Stomach (tissue), 4 donors: Measurements from ENCODE around the gene BCLAF1.

Experiments
- EP300 ChIP-seq: sonication (generic); formaldehyde crosslinking; IDR thresholded peaks from one replicate; pipeline ENCODE4 v1.6.1; 2017; ENCODE audit warnings: antibody characterized with exemption
- POLR2AphosphoS5 ChIP-seq, 3 donors: sonication (generic); formaldehyde crosslinking; IDR thresholded peaks; one replicate each; pipeline ENCODE4 v1.6.1; 2016; ENCODE audit warnings: antibody characterized with exemption in 3 of 3
- TF ChIP-seq, protein P1 (sequence below), 7 experiments: fragments of 450-650 bp in 4 of 7; fragments of 200-600 bp in 3 of 7; sonication (generic) in 3 of 7; IDR thresholded peaks; one replicate each; pipeline ENCODE4 v1.5.1; 2016 to 2019; ENCODE audit warnings: antibody characterized with exemption in 7 of 7, control low read depth in 2 of 7, mild to moderate bottlenecking in 1 of 7

DNA sequence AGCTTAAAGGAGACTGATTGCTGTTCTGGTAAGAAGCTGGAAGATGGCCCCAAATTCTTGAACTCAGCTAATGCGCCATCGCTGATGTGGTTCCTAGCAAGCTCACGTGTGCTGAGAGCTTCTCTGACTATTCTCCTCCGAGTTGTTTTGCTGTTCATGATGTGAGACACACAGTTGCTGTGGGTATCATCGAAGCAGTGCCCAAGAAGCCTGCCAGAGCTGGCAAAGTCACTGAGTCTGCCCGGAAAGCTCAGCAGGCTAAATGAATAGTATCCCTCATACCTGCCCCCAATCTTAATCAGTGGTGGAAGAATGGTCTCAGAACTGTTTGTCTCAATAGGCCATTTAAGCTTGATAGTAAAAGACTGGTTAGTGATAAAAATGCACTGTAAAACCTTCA, 28.3 kb upstream of the BCLAF1 start:
- TF ChIP-seq POLR2AphosphoS5 (IDR thresholded peaks at IDR 0.05) (no peak), EP300 (no peak)
- TF ChIP-seq, protein P1, sequence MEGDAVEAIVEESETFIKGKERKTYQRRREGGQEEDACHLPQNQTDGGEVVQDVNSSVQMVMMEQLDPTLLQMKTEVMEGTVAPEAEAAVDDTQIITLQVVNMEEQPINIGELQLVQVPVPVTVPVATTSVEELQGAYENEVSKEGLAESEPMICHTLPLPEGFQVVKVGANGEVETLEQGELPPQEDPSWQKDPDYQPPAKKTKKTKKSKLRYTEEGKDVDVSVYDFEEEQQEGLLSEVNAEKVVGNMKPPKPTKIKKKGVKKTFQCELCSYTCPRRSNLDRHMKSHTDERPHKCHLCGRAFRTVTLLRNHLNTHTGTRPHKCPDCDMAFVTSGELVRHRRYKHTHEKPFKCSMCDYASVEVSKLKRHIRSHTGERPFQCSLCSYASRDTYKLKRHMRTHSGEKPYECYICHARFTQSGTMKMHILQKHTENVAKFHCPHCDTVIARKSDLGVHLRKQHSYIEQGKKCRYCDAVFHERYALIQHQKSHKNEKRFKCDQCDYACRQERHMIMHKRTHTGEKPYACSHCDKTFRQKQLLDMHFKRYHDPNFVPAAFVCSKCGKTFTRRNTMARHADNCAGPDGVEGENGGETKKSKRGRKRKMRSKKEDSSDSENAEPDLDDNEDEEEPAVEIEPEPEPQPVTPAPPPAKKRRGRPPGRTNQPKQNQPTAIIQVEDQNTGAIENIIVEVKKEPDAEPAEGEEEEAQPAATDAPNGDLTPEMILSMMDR (IDR thresholded peaks at IDR 0.05): no peak
